ENCODE results near the gene VCL. TPM values are rescaled to one million over a fixed set of nuclear protein-coding genes. Genes with fewer than 3 reads are reported as not detected.
"Not testable (repeated sequence)": the region's sequence is repeated elsewhere in the genome, so short reads cannot be mapped to it uniquely, and the experiment has no call there.

The VCL gene
- total RNA-seq, 1 donor from 2014 or later, result 130 TPM

DNA sequence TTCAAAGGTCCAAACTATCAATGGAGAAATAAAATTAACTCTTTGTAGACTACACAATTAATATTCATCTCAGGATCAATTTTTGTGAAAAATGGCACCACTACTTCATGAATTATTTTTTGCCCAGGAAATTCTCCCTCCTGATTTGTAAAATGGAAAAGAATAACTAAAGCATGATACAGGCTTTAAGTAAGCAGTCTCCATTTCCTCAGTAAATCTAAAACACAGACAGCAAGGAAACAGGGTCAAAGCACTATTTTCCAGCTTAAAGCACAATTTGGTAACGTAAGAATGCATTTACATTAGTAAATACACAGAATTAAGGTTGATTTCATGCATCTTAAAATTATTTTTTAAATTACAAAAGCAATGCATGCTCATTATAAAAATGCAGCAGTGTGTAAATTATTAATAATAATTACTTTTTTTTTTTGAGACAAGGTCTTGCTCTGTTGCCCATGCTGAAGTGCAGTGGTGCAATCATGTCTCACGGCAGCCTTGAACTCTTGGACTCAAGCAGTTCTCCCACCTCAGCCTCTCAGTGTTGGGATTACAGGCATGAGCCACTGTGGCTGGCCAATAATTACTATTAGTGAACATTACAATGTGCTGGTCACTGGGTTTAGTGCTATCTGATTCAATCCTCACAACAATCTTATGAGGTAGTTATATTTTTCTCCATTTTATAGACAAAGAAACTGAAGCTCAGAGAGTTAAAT is 26.1 kb upstream of the VCL start:
- DNase-seq, result no peak

DNA sequence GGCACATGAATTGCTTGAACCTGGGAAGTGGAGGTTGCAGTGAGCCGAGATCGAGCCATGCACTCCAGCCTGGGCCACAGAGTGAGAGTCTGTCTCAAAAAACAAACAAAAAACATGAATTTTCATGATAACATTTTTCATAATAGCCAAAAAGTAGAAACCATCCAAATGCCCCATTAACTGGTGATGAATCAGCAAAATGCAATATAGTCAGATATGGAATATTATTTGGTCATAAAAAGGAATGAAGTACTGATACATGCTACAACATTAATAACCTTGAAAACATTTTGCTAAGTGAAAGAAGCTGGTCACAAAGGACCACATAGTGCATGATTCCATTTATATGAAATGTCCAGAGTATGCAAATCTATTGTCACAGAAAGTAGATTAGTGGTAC is 24.5 kb upstream of the VCL start:
- no peak for DNase-seq

DNA sequence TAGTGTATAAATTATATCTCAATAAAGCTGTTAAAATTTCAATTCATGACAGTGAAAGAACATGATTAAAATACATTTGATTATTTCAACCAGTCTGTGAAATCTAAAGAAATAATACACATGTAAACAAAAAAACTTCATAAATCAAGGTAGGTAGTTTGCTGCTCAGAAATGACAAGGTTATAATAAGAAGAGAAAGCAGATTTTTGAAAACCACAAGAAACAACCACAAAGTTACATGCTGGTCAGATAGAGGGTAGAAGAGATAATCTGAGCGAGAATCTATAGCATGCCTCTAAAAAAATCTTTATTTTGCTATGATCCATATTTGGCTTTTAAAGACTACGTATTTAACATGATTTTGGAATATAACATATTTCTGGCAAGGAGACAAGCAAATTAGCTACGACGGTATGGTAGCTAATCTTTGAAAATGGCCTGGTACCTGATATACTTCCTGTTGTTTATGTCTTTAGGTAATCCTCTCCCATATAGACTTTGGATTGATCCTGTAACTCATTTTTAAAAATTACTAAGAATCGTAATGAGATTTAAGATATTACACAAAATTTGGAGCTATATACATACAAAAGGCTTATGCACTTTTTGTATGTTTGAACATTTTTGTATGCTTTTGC is 23.5 kb upstream of the VCL start:
- DNase-seq, result no peak

DNA sequence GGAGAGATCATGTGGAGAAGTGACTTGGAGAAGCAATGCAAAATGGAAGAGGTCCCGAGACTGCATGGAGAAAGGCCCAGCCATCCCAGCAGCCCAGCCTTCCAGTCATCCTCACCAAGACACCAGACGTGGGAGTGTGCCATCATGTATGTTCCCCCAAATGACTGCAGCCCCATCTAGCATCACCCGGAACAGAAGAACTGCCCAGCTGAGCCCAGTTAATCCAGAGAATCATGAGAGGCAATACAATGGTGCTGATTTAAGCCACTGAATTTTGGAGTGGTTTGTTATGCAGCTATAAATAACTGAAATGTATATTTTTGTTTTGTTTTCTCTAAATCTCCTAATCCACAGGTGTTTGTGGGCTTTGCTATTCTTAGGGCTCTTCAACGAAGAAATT is 22.5 kb upstream of the VCL start:
- no peak for DNase-seq

DNA sequence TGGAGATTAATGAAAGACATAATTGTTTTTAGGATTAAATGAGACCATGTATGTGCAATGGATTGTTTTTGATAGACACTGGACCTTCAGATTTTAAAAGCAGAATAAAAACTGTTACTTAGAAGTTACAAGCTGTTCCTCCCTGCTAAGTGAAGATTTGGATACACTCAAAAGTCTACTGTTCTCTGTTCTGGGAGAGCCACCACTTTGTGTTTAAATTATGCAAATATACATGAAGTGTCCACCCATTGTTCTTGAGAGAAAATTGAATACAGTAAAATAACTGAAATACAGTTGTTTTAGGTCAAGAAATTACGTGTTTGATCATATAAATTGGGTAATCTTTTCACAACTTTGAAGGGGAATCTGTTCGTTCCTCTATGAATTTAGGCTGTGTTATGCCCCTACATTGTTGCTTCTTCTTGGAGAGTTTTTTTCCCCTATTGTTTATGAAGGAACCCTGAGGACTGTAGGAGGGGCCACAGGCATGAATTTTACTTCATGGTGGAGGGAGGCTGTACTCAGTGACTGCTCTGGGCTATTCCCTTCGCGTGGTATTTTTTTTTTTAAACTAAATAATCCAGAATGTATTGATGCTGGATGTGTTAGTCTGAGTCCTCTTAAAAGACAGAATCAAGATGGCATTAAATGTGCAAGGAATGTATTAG is 18.6 kb upstream of the VCL start:
- DNase-seq, result no peak

DNA sequence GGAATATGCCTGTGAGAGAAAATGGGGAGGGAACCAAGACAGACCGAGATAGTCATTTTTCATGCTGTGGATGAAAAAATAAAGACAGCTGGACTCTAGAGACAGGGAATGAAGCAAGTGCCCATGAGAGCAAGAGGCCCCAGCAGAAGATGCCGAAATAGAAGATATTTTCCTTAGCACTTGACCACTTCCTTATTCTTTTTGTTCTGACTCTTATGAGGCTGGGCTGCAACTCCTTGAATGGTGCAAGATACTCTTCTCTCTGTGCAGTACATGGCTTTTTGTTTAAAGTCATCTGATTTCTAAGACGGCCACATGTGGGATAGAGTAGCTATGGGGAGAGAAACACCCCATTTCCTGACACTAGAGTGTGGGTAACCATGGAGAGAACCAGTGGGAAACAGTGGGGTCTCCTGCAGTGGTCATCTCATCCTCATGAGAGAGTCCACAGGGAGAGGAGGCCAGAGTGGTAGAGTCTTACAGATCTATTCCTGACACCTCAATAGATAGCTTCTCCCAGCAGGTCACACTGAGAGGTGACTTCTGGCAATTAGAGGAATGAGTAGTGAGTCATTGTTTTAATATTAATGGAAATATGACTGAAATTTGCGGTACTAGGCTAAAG is 18.0 kb upstream of the VCL start:
- no peak for DNase-seq

DNA sequence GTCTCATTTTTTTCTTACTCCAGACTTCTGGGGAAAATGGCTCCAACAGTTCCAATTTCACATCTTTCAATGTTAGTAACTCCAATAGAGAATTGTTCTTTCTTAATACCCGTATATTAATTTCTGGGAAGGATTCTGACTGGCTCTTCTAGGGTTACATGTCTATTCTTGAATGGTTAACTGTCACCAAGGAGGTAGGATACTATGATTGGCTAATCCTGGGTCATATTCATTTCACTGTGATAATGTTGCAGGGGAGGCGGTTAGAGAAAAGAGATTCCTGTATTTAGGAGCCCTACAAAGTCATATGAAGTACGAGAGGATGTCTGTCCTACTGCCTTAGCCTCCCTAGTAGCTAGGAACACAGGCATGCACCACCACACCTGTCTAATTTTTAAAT is 16.1 kb upstream of the VCL start:
- no peak for DNase-seq

DNA sequence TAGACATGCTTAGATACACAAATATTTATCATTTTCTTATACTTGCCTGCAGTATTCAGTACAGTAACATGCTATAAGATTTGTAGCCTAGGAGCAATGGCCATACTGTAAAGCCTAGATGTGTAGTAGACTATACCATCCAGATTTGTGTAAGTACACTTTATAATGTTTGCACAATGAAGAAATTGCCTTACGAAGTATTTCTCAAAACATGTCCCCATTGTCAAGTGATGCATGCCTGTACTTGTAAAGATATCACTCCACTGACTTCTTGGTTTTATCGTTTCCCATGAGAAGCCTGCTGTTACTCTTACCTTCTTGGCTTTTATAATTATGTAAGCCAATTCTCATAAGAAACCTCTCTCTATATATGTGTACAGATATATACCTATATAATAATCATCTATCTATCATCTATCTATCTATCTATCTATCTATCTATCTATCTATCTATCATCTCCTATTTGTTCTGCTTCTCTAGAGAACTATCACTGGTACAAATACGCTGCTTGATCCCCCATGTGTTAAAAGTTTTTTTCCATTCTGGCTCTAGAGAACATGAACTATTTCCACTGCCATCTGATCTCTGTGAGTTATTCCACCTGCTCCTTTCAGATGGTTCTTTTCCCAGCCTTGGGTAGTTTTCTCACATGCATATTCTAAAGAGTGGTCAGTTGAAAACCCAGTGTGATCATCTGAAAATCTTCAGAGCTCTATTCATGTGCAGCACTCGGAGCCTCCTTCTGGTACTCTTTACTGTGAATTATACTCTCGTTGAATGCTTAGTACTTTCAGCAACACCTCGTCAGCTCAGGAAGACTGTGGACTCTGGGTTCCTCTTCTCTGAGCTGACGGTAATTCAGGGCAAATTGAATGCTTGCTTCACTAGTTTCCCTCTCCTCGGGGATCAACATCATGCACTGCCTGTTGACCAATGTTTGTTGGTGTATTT is 14.5 kb upstream of the VCL start:
- DNase-seq, result no peak

DNA sequence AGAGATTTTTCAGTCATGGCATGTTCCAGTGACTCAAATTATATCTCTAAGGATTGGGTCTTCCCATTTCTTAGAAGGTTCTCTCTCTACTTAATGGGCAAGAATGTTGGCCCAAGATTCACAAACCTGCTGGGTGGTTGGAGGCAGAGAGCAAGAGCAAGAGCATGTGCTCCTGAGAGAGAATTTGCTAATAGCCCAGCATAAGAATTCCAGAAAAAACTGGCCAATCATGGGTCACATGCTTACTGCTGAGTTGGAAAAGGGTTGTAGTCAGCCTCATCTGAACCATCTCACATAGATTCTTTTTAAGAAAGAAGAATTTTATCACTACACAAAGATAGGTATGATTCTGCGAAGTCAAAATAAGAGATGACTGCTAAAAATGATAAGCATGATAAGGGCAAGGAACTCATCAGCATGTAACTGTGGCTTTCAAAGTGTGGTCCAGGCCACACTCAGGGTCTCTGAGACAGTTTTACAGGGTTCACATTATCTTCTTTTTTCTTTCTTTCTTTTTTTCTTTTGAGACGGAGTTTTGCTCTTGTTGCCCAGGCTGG is 8.2 kb upstream of the VCL start:
- DNase-seq, result no peak

DNA sequence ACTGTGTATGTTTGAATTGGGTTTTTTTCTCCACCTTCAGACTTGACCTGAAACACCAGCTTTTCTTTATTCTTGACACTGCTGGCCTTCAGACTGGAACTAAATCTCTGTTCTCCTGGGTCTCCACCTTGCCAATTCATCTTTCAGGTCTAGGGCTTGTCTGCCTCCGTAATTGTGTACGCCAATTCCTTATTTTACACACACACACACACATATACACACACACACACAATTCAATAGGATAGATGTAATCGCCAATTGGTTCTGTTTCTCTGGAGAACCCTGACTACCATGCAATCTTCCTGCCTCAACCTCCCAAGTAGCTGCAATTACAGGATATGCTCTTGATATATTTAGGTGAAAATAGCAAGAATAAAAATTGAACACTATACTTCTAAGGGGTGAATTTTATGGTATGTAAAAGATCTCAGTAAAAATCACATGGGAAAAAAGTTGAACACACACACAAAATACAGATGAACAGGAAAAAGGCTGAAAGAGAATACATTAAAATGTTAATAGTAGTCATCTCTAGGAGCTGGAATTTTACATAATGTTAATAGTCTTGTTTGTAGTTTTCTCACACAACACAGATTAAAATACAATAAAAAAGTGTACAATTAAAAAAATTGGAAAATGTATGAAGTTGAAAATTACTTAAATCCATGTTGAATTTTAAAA is 6.6 kb upstream of the VCL start:
- no peak for DNase-seq

DNA sequence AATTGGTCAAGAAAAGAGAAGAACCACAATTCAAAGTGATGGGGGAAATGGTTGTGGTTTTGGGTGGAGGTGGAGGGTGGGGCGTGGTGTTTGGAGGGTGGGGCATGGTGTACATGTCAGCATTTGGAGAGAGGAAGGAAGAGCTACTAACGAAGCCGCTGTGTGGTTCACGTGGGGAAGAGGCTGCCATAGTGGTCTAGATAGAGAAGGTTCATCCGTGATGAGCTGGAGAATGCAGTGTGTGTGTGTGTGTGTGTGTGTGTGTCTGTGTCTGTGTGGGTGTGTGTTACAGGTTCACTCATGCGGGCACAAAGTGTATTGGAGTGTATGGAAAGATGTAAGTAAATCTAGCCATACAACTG is 6.1 kb upstream of the VCL start:
- DNase-seq, result no peak

DNA sequence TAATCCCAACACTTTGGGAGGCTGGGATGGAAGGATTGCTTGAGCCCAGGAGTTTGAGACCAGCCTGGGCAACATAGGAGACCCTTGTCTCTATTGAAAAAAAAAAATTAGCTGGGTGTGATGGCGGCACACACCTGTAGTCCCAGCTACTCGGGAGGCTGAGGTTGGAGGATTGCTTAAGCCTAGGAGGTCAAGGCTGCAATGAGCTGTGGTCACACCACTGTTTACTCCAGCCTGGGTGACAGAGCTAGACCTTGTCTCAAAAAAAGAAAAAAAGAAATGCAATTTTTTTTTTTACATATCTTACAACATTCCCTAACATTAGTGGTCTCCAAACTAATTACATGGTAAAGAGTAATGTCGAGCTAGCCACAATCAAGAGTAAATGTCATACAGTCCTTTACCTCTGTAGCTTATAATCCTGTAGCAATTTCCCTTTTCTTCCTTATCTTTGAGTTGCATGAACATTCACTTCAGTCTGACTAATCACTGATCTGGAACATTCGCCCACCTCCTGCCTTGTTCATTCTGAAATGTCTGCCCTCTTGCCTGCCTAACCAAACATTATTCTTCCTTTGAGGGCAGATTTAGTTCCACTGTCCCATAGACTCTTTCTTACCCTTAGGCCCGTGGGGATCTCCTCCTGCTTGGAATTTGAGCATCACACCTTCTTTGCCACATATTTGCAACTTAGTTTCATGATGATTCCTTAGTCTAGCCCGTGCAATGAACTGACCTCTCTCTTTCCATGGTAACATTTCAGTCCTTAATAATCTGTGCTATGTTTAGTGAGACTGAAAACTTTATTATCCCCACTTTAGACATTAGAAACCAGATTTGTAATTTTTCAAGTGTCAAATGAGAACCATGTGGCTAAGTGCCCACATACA is 4.8 kb upstream of the VCL start:
- DNase-seq, result no peak

DNA sequence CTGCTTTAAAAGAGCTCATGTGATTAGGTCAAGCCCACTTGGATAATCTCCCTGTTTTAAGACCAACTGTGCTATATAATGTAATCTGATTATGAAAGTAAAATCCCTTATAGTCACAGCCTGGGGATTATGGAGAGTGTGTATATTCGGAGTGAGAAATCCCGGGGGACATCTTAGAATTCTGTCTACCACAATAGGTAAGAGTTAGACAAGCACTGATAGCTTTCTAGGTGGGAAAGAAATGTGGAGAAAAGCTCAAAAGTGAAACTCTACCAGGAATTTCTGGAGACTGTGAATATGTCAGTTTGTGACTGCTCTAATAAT is 2.9 kb upstream of the VCL start:
- no peak for DNase-seq

DNA sequence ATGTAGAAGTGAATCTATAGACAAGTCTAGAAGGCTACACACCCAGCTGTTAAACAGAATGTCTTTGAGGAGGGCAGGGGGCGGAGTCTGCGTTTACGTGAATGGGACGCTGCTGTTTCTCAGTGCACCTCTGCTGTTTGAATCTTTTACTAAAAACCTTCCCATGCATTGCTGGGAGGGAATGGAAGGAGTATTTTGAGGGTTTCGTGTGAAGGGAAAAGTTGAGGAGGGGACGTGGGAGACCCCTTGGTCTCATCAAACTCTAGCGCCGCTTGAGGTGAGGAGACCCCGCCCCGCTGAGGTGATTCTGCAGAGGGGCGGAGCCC is 492 bp upstream of the VCL start:
- no peak for DNase-seq

DNA sequence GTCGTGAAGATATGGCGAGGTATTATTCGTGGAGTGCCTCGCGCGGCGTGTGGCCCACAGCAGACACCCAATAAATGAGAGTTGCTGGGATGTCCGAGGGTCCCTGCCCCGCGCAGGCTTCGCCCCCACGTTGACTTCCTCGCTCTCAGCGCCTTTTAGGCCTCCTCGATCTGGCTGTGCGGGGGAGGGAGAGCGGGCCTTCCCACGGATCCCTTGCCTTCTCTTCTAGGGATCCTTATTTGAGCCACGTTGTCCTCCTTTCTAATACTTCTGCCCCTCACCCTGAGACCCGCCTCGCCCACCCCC is 660 bp downstream of the VCL start:
- DNase-seq, result no peak

DNA sequence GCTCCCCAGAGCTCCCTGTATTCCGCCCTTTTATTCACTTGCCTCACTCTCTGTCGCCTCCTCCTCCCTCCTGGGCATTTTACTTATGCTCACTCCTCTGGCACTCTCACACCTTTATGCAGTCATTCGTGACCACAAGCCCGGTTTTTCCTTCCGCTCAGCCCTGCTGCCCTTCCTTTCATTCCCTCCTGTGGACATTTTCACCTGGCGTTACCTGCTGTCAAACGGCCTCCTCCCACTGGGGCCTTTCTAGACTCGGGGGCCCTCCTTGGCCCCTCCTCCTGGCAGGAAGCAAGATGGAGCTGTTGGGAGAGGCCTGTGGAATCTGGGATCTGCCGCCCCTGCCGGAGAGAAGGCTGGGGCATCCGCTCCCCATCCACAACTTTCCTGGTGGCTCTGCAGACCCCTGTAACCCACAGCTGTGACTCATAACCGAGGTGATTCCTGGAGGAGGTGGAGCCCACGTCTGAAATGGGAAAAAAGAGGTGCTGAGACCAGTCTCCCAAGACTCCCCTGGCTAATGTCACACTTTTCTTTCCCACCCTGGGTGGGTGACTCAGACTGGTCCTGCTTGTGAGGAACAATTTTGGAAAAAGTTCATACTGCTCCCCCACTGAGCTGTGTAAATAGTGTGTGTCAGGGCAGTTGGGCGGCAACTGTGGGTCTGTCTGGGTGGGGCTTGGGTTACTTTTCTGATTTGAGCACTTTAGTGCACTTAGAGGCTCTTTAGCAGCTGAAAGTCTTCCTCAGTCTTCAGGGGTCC is 1.2 kb downstream of the VCL start:
- peak; percentile 81 for DNase-seq

DNA sequence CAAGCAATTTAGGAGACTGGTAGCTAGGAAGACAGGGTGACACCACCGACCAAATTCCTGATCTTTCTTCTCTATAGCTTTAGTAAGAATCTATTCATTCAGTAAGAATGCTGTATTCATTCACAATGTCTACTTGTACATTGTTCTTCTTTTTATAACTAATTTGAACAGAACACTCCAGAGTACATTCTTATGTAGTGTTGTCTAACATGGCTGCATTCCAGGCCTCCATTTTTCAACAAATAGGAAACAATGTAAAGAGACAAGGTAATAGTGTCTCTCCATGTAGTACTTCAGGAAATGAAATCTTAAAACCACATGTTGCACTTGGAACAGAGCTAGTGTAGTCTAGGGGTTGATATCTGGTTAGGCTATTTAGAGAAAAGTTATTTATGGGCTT is 1.8 kb downstream of the VCL start:
- peak; percentile 93 for DNase-seq

DNA sequence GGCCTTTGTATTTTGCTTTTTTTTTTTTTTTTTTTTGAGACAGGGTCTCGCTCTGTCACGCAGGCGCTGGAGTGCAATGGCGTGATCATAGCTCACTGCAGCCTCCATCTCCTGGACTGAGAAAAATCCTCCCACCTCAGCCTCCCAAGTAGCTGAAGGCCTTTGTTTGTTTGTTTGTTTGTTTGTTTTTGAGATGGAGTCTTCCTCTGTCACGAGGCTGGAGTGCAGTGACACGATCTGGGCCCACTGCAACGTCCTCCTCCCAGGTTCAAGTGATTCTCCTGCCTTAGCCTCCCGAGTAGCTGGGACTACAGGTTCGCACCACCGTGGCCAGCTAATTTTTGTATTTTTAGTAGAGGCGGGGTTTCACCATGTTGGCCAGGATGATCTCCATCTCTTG is 2.3 kb downstream of the VCL start:
- DNase-seq, result not testable (repeated sequence)

DNA sequence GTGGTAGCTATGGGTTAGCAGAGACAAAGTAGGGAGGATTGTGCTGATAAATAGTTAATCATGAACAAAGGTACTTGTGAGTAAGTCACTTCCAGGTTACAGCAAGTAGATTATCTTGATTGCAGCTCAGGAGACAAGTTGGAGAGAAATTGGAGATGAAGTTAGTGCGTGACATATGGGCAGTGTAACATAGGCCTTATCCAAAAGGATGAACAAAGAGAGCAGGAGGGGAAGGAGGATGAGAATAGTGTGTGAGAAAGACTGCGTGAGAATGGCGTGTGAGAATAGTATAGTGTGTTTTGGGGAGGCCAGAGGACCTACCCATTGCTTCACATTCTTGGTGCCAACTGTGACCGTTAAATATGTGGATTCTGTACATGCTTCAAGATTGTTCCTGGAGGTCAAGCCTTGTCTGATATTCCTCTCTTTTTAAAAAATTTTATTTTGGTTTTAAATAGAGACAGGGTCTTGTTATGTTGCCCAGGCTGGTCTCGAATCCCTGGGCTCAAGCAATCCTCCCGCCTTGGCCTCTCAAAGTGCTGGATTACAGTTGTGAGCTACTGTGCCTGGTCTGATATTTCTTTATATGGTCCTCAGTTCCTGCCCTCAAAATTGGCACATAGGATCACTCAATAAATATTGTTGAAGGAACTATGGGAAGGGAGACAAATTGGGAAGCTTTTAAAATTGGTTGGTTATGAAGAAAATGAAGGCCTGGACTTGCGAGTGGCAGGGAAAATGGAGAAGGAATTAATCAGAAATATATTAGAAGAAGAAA is 3.2 kb downstream of the VCL start:
- DNase-seq, result no peak

Data from skin of body (tissue), 2 donors.